GM19193 (cell line): ENCODE data around the gene C12orf60.

Experiments used
- POLR2A ChIP-seq: IDR thresholded peaks from 4 replicates; pipeline ENCODE4 v1.6.1; 2011; ENCODE audit not compliant: insufficient read depth, insufficient read length; ENCODE audit errors: extremely low read depth

Gene C12orf60

DNA sequence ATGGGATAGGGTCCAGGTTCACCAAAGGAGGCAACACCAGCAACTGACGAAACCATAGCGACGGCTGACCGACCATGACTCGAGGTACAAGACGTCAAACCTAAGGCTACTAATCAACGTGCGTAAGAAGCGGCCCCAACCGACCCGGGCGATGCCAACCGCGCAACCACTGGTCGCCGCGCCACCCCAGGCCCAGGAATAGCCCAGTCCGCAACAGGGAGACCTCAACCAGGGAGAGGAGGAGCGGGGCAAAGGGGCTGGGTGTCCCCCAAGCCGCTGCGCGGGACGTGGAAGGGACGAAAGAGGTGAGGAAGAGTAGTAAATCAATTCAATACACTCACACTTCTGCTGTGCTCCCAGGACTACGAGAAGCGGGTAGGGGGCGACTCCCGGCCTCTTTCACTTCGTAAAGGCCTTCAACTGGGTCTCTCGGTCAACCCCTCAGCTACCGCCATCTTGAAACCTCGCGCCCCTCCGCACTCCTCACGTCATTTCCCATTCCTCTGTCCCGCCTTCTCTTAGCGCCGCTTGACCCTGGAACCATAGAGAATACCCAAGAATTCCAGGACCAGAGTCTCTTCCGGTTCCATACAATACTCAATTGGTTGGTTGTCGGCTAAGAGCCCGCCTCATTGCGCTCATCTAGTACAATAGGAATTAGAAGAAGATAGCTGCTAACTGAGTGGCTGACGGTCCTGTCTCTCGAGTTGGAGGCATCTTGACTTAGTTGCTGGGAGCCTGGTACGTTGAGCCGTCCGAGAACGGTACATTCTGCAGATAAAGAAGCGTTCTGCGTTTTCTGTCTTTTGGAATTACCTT lies at the start of gene C12orf60, which contains the start of gene WBP11:
Gene C12orf60, plus strand, starts transcription at position 660 of the 819 bp plus-strand sequence. CDS start 19,266 bp downstream, outside the sequence.
Gene WBP11, minus strand, starts transcription at position 468 of the 819 bp plus-strand sequence. CDS start 2,095 bp downstream, outside the sequence.
- peak; percentile 82 for TF ChIP-seq POLR2A

DNA sequence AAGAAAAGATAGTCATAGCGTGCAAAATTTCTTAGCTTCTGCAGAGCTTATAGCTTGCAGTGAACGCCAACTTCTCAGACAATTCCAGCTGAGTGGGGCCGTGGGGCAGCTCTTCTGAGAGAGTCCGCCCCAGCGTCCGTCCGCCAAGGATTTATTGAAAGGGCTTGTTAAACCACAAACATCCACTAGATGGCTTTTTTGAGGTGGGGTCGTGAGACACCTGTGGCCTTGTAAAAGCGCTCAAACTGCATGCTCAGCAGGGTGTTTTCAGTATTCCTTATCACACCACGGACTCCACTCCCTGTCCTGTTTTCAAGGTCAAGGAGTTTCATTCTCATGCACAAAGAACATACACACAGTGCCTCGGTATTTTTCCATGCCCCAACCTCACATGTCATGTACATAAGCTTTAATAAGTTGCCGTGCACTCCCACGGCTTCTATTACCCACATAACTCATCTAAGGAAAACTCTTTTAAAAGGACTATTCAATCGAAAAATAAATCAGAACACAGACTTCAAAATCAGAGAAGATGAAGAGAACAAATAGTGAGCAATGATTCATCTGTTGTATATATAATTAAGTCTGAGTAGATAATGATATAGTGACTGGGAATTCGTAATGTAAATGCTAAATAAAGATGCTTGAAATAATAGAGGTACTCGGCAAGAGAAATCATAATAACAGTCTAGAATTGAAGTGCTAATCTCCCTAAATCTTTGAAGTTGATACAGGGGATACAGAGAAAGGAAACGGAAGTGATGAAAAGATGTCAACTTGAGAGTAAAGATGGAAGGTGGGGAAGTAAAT lies 46.9 kb upstream of the C12orf60 start:
- TF ChIP-seq POLR2A: no peak

- no peak for TF ChIP-seq POLR2A
Observed at GRCh38 chr12:14765398-14765797, 38.1 kb upstream of the C12orf60 start.

GRCh38 chr12:14766649-14767215 lies 36.7 kb upstream of the C12orf60 start:
- no peak for TF ChIP-seq POLR2A

GRCh38 chr12:14767617-14768016 lies 35.9 kb upstream of the C12orf60 start:
- no peak for TF ChIP-seq POLR2A

DNA sequence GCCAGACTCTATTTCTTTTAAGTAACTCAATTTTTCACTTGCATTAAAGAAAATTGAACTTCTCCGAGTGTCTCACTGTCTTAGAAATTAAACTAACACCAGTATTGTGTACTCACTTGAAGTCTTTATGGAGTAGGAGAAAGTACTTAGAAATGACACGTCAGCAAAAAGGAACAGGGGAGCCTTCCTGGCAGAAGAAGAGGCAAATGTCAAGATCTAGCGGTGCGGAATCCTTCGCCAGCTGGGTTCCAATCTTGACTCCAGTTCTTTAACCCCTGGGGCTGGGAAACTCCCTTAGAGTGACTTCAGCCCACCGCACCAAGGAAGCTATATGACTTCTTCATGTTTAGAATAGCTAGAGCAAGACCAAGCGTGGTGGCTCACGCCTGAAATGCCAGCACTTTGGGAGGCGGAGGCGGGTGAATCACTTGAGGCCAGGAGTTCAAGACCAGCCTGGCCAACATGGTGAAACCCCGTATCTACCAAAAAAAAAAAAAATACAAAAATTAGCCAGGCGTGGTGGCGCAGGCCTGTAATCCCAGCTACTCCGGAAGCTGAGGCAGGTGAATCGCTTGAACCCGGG lies 34.6 kb upstream of the C12orf60 start:
- TF ChIP-seq POLR2A: no peak

DNA sequence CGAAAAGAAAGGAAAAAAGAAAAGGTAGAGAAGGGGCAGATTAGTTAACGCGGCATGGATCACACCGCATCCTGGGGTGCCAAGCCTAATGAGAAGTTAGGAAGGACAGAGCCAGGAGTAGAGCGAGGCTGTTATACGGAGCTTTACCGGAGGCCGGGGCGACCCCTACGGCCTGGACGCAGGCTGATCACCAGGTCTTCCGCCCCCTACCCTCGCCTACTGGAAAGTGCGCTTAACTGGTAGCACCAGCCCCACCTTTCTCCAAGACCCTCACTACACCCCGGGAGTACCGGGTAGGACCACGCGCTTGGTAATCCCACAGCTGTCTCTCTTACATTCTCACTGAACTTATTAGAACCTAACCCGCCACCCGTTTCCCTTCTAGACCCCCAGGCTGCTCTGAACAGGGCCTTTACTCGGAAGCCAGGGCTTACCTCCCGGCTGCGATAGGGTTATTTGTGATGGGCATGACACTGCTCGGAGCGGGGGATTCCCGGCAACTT lies 34.0 kb upstream of the C12orf60 start:
- TF ChIP-seq POLR2A: no peak

DNA sequence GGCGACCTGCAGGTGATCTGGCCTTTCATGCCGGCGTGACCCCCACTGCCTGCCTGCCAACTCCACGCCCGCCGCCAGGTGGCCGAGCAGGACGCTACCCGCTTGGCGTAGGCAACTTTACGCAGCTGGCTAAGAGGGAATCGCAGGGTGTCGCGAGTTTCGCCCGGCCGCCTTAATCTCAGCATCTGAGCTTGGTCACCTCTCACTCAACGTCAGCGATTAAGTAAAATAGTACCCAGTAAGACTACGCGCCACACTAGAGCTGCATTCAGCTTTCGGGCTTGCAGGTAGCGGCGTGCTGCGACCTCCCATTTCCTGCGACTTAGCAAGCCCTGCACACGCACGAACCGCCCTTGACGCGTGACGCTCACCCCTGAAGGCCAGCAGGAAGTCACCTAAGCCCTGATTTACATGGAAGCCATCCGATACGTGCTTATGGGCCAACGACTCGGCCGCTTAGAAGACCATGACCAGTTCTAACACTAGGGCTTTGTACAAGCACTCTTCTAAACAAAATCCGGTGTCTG lies 33.4 kb upstream of the C12orf60 start:
- peak; percentile 90 for TF ChIP-seq POLR2A

GRCh38 chr12:14770496-14771461 lies 32.7 kb upstream of the C12orf60 start:
- peak; percentile 100 for TF ChIP-seq POLR2A

DNA sequence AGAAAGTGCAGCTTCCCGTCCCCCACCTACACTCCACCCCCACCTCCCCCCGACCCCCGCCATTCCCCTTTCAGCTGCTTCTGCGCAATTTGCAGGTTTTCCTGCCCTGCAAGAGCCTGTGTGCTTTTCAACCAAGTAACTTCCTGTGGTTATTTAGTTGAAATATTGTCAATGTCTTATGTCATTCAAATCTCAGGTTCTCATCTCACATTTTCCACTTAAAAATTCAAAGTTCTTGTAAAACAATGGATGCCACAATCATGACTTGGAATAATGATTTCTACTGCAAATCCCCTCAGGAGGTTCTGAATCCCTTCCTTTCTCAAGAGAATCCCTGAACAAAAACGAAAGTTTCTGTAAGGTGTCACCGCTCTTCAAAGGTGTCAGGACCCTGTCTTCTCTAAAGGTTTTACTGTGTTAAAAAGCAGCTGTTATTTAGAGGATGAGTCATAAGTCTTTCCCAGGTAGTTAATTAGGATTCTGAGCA lies 31.8 kb upstream of the C12orf60 start:
- no peak for TF ChIP-seq POLR2A

DNA sequence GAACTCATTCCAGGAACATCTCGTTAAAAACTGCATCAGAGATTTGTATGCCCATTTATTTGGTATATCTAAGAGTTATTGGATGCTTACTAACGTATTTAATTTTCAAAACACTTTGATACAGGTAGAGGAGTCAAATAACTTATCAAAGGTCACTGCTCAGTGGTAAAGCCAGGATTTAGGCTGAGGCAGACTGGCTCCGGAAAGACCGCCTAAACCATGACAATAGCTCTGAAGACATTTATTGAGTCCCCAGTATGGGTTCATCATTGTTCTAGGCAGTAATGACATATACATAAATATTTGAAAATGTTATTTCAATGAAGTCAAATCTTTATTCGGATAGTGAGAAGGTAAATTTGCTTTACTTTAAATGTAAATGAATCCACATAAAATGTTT lies 30.5 kb upstream of the C12orf60 start:
- no peak for TF ChIP-seq POLR2A

GRCh38 chr12:14773685-14774073 lies 29.8 kb upstream of the C12orf60 start:
- no peak for TF ChIP-seq POLR2A

GRCh38 chr12:14774074-14774905 lies 29.2 kb upstream of the C12orf60 start:
- TF ChIP-seq POLR2A: peak; percentile 88
